ENCODE data around the gene CCNY.

Gene CCNY

GRCh38 chr10:35427543-35427942 is 91.2 kb downstream of the CCNY start:
- peaks cover 50% of the 10 kb centered on the region for H3K4me1 Mint-ChIP-seq

GRCh38 chr10:35428521-35428920 is 92.2 kb downstream of the CCNY start:
- no peak overlapping the region for H3K4me3 Mint-ChIP-seq
- ATAC-seq, result no peak
- peaks cover 50% of the 10 kb centered on the region for H3K4me1 Mint-ChIP-seq
- H3K9me3 Mint-ChIP-seq, result no peaks in the 10 kb centered on the region
- peaks cover 20% of the 10 kb centered on the region for H3K36me3 Mint-ChIP-seq
- H3K27ac Mint-ChIP-seq, result no peak overlapping the region
- no peaks in the 10 kb centered on the region for H3K27me3 Mint-ChIP-seq

More at GRCh38 chr10:35427543-35427942, 91.2 kb downstream of the CCNY start:
- H3K27ac Mint-ChIP-seq, result no peak overlapping the region
- no peaks in the 10 kb centered on the region for H3K9me3 Mint-ChIP-seq
- H3K27me3 Mint-ChIP-seq, result no peaks in the 10 kb centered on the region
- ATAC-seq, result no peak
- peaks cover 20% of the 10 kb centered on the region for H3K36me3 Mint-ChIP-seq
- no peak overlapping the region for H3K4me3 Mint-ChIP-seq

- peaks cover 44% of the 10 kb centered on the region for H3K4me1 Mint-ChIP-seq
- ATAC-seq, result no peak
- no peak overlapping the region for H3K27ac Mint-ChIP-seq
- peaks cover 37% of the 10 kb centered on the region for H3K36me3 Mint-ChIP-seq
- no peaks in the 10 kb centered on the region for H3K27me3 Mint-ChIP-seq
- peaks cover 7% of the 10 kb centered on the region for H3K9me3 Mint-ChIP-seq
- H3K4me3 Mint-ChIP-seq, result no peak overlapping the region
These were observed 96.6 kb downstream of the CCNY start for GRCh38 chr10:35432781-35433338.

- peaks cover 34% of the 10 kb centered on the region for H3K4me1 Mint-ChIP-seq
- ATAC-seq, result no peak
- H3K9me3 Mint-ChIP-seq, result peaks cover 12% of the 10 kb centered on the region
- no peaks in the 10 kb centered on the region for H3K27me3 Mint-ChIP-seq
- no peak overlapping the region for H3K4me3 Mint-ChIP-seq
- H3K27ac Mint-ChIP-seq, result no peak overlapping the region
- H3K36me3 Mint-ChIP-seq, result peaks cover 35% of the 10 kb centered on the region
These were observed 97.6 kb downstream of the CCNY start for GRCh38 chr10:35433851-35434426.

- H3K9me3 Mint-ChIP-seq, result peaks cover 18% of the 10 kb centered on the region
- H3K4me1 Mint-ChIP-seq, result peaks cover 39% of the 10 kb centered on the region
- H3K27ac Mint-ChIP-seq, result peak overlapping the region; percentile 52
- ATAC-seq, result no peak
- no peaks in the 10 kb centered on the region for H3K27me3 Mint-ChIP-seq
- peaks cover 41% of the 10 kb centered on the region for H3K36me3 Mint-ChIP-seq
- H3K4me3 Mint-ChIP-seq, result no peak overlapping the region
These were observed 98.2 kb downstream of the CCNY start for GRCh38 chr10:35434533-35434932.

GRCh38 chr10:35435824-35436223 is 99.5 kb downstream of the CCNY start:
- Mint-ChIP-seq H3K4me1 (peaks cover 41% of the 10 kb centered on the region), H3K9me3 (peaks cover 18% of the 10 kb centered on the region), H3K27ac (no peak overlapping the region), H3K4me3 (no peak overlapping the region), H3K36me3 (peaks cover 44% of the 10 kb centered on the region), H3K27me3 (no peaks in the 10 kb centered on the region)
- no peak for ATAC-seq

- peaks cover 36% of the 10 kb centered on the region for H3K4me1 Mint-ChIP-seq
- H3K27ac Mint-ChIP-seq, result no peak overlapping the region
- peaks cover 56% of the 10 kb centered on the region for H3K36me3 Mint-ChIP-seq
- H3K27me3 Mint-ChIP-seq, result no peaks in the 10 kb centered on the region
- ATAC-seq, result no peak
- H3K4me3 Mint-ChIP-seq, result no peak overlapping the region
- peaks cover 24% of the 10 kb centered on the region for H3K9me3 Mint-ChIP-seq
These were observed 101.5 kb downstream of the CCNY start for GRCh38 chr10:35437829-35438228.

- Mint-ChIP-seq H3K4me3 (no peak overlapping the region), H3K4me1 (peaks cover 31% of the 10 kb centered on the region), H3K36me3 (peaks cover 63% of the 10 kb centered on the region), H3K27ac (no peak overlapping the region), H3K9me3 (peaks cover 30% of the 10 kb centered on the region), H3K27me3 (no peaks in the 10 kb centered on the region)
- ATAC-seq, result no peak
These were observed 102.6 kb downstream of the CCNY start for GRCh38 chr10:35438718-35439571.

- H3K9me3 Mint-ChIP-seq, result peaks cover 34% of the 10 kb centered on the region
- H3K27ac Mint-ChIP-seq, result no peak overlapping the region
- no peak for ATAC-seq
- no peaks in the 10 kb centered on the region for H3K27me3 Mint-ChIP-seq
- peaks cover 66% of the 10 kb centered on the region for H3K36me3 Mint-ChIP-seq
- H3K4me3 Mint-ChIP-seq, result no peak overlapping the region
- H3K4me1 Mint-ChIP-seq, result peaks cover 27% of the 10 kb centered on the region
These were observed 103.7 kb downstream of the CCNY start for GRCh38 chr10:35440016-35440415.

GRCh38 chr10:35442028-35442427 is 105.7 kb downstream of the CCNY start:
- Mint-ChIP-seq H3K9me3 (peaks cover 32% of the 10 kb centered on the region), H3K4me1 (peaks cover 35% of the 10 kb centered on the region), H3K4me3 (no peak overlapping the region), H3K27ac (no peak overlapping the region), H3K36me3 (peaks cover 55% of the 10 kb centered on the region), H3K27me3 (no peaks in the 10 kb centered on the region)
- no peak for ATAC-seq

- no peak for ATAC-seq
- no peaks in the 10 kb centered on the region for H3K27me3 Mint-ChIP-seq
- peaks cover 38% of the 10 kb centered on the region for H3K4me1 Mint-ChIP-seq
- peaks cover 54% of the 10 kb centered on the region for H3K36me3 Mint-ChIP-seq
- H3K4me3 Mint-ChIP-seq, result no peak overlapping the region
- no peak overlapping the region for H3K27ac Mint-ChIP-seq
- peaks cover 32% of the 10 kb centered on the region for H3K9me3 Mint-ChIP-seq
These were observed 106.3 kb downstream of the CCNY start for GRCh38 chr10:35442592-35442991.

GRCh38 chr10:35443858-35444257 is 107.5 kb downstream of the CCNY start:
- H3K4me3 Mint-ChIP-seq, result no peak overlapping the region
- no peak overlapping the region for H3K27ac Mint-ChIP-seq
- peaks cover 51% of the 10 kb centered on the region for H3K4me1 Mint-ChIP-seq
- H3K27me3 Mint-ChIP-seq, result no peaks in the 10 kb centered on the region
- ATAC-seq, result no peak
- peaks cover 48% of the 10 kb centered on the region for H3K36me3 Mint-ChIP-seq
- H3K9me3 Mint-ChIP-seq, result peaks cover 28% of the 10 kb centered on the region

- Mint-ChIP-seq H3K27me3 (no peaks in the 10 kb centered on the region), H3K9me3 (peaks cover 21% of the 10 kb centered on the region), H3K4me1 (peaks cover 59% of the 10 kb centered on the region), H3K4me3 (no peak overlapping the region), H3K27ac (no peak overlapping the region), H3K36me3 (peaks cover 38% of the 10 kb centered on the region)
- ATAC-seq, result no peak
These were observed 109.0 kb downstream of the CCNY start for GRCh38 chr10:35445150-35445884.

GRCh38 chr10:35446439-35446838 is 110.1 kb downstream of the CCNY start:
- no peak for ATAC-seq
- H3K4me1 Mint-ChIP-seq, result peaks cover 64% of the 10 kb centered on the region
- peaks cover 16% of the 10 kb centered on the region for H3K9me3 Mint-ChIP-seq
- H3K36me3 Mint-ChIP-seq, result peaks cover 33% of the 10 kb centered on the region
- H3K27ac Mint-ChIP-seq, result no peak overlapping the region
- H3K27me3 Mint-ChIP-seq, result no peaks in the 10 kb centered on the region
- H3K4me3 Mint-ChIP-seq, result no peak overlapping the region

- H3K27ac Mint-ChIP-seq, result peak overlapping the region; percentile 62
- no peak overlapping the region for H3K4me3 Mint-ChIP-seq
- peaks cover 20% of the 10 kb centered on the region for H3K36me3 Mint-ChIP-seq
- H3K4me1 Mint-ChIP-seq, result peaks cover 67% of the 10 kb centered on the region
- H3K9me3 Mint-ChIP-seq, result peaks cover 15% of the 10 kb centered on the region
- no peaks in the 10 kb centered on the region for H3K27me3 Mint-ChIP-seq
- ATAC-seq, result no peak
These were observed 111.5 kb downstream of the CCNY start for GRCh38 chr10:35447693-35448407.
